Measurements from ENCODE around the gene IL36B. TPM values are rescaled to one million over a fixed set of nuclear protein-coding genes. Genes with fewer than 3 reads are reported as not detected.

IL36B gene
- total and polyA plus RNA-seq, 10 donors = not detected

DNA sequence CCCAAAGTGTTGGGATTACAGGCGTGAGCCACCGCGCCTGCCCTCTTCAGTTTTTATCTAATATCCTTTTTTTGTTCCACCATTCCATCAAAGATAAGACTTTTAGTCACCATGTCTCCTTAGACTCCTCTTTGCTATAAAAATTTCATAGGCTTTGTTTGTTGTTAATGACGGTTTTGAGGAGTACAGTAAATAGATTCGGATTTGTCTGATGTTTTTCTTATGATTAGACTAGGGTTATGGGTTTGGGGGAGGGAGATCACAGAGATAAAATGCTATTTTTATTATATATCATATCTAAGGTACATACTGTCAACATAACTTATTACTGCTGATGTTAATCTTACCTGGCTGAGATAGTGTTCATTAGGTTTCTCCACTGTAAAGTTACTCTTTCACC, 6.2 kb downstream of the IL36B start:
- no peak for DNase-seq
- Histone ChIP-seq H3K9me3 (peaks cover 0 to 15% (median 7%) of the 10 kb centered on the region in 8 donors), H3K27ac (no peak overlapping the region), H3K36me3 (no peaks in the 10 kb centered on the region), H3K27me3 (replicated peaks in 1 of 7) (peaks cover 0 to 15% (median 0%) of the 10 kb centered on the region in 7 donors), H3K4me3 (no peak overlapping the region), H3K4me1 (no peaks in the 10 kb centered on the region)
- intact Hi-C loops (cut with DNase I; ENCODE audit: low total_unique reads) = no loop called here
- TF ChIP-seq POLR2A (IDR thresholded peaks at IDR 0.05) = no peak
- no peak for TF ChIP-seq POLR2AphosphoS5 (IDR thresholded peaks at IDR 0.05)
- TF ChIP-seq, protein P1, sequence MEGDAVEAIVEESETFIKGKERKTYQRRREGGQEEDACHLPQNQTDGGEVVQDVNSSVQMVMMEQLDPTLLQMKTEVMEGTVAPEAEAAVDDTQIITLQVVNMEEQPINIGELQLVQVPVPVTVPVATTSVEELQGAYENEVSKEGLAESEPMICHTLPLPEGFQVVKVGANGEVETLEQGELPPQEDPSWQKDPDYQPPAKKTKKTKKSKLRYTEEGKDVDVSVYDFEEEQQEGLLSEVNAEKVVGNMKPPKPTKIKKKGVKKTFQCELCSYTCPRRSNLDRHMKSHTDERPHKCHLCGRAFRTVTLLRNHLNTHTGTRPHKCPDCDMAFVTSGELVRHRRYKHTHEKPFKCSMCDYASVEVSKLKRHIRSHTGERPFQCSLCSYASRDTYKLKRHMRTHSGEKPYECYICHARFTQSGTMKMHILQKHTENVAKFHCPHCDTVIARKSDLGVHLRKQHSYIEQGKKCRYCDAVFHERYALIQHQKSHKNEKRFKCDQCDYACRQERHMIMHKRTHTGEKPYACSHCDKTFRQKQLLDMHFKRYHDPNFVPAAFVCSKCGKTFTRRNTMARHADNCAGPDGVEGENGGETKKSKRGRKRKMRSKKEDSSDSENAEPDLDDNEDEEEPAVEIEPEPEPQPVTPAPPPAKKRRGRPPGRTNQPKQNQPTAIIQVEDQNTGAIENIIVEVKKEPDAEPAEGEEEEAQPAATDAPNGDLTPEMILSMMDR (IDR thresholded peaks at IDR 0.05 in 8 of 11, conservative IDR thresholded peaks at IDR 0.05 in 3 of 11) = no peak
- 87 to 94% (median 93%) methylated on average over 5 of the region's 5 CpGs for WGBS, 5 donors

DNA sequence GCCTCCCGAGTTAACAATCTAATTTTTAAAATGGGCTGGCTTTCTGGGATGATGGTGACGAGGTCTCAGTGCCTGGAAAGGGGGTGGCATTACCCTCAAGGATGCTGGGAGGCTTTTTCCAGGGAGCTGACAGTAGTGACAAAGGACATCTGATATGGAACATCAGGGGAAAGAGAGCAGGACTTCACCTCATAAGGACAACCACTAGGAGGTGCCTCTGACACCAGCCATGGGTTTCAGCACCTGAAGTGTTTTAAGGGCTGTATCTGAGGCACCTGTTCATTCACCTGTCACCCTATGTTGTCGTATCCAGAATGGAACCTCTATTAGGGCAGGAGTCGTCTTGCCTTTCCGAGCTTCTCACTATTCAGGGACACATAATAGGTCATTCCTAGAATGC, 10.8 kb downstream of the IL36B start:
- intact Hi-C loops (cut with DNase I; ENCODE audit: low total_unique reads) = no loop called here
- DNase-seq = no peak
- H3K9me3 ChIP-seq = no peaks in the 10 kb centered on the region
- no peak overlapping the region for H3K4me3 ChIP-seq
- WGBS, 5 donors = 64 to 74% (median 69%) methylated on average over 5 of the region's 5 CpGs
- no peaks in the 10 kb centered on the region for H3K36me3 ChIP-seq
- no peak overlapping the region for H3K27ac ChIP-seq
- TF ChIP-seq, protein P1 (IDR thresholded peaks at IDR 0.05 in 8 of 11, conservative IDR thresholded peaks at IDR 0.05 in 3 of 11) = no peak
- TF ChIP-seq POLR2A (IDR thresholded peaks at IDR 0.05) = no peak
- no peak for TF ChIP-seq POLR2AphosphoS5 (IDR thresholded peaks at IDR 0.05)
- no peaks in the 10 kb centered on the region for H3K4me1 ChIP-seq
- peaks cover 0 to 6% (median 0%) of the 10 kb centered on the region in 7 donors for H3K27me3 ChIP-seq (replicated peaks in 1 of 7)

DNA sequence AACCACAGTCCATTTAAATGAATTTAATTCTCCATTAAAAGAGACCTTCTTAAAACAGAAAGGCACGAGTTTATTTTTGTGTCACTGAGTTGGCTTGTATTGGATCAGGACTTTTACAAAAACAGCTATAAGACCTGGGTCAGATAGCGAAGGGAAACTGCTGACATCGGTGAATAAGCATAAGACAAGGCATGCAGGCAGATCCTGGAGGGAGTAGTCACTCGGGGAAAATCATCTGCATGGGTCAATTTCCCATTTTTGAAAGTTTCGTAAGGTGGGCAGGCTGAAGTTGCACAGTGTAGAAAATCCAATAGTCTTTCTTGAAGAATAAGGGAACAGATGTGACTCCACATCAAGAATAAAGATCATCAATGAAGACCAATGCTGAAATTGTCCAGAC, 12.9 kb downstream of the IL36B start:
- no peaks in the 10 kb centered on the region for H3K9me3 ChIP-seq
- no peak overlapping the region for H3K27ac ChIP-seq
- no peaks in the 10 kb centered on the region for H3K36me3 ChIP-seq
- H3K4me3 ChIP-seq = no peak overlapping the region
- 48 to 68% (median 55%) methylated on average over 5 of the region's 5 CpGs for WGBS, 5 donors
- no peaks in the 10 kb centered on the region for H3K4me1 ChIP-seq
- no peak for DNase-seq
- H3K27me3 ChIP-seq (replicated peaks in 1 of 7) = peaks cover 0 to 11% (median 0%) of the 10 kb centered on the region in 7 donors
- TF ChIP-seq, protein P1 (IDR thresholded peaks at IDR 0.05 in 8 of 11, conservative IDR thresholded peaks at IDR 0.05 in 3 of 11) = no peak
- TF ChIP-seq POLR2A (IDR thresholded peaks at IDR 0.05) (no peak), POLR2AphosphoS5 (IDR thresholded peaks at IDR 0.05) (no peak)
- intact Hi-C loops (cut with DNase I; ENCODE audit: low total_unique reads) = no loop called here

DNA sequence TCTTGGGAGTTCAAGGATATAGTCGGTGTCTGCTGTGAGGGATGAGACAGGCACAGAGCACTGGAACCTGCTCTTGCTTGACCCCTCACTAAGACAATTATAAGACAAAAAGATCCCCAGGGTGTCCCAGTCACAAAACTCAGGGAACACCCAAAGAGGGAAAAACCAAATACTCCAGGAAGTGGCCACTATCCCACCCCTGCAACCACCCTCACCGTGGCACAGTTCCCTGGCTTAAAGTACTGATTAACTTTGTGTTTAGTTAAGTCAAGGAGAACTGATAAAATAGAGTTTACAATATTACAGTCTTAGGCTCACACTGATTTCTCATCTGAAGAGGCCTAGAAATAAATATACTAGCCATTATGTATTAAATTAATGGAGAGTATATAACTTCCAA, 13.5 kb downstream of the IL36B start:
- 81 to 95% (median 87%) methylated on average over 2 of the region's 2 CpGs for WGBS, 5 donors
- Histone ChIP-seq H3K36me3 (no peaks in the 10 kb centered on the region), H3K27ac (no peak overlapping the region), H3K4me3 (no peak overlapping the region), H3K9me3 (no peaks in the 10 kb centered on the region), H3K4me1 (no peaks in the 10 kb centered on the region), H3K27me3 (replicated peaks in 1 of 7) (peaks cover 0 to 16% (median 0%) of the 10 kb centered on the region in 7 donors)
- TF ChIP-seq POLR2AphosphoS5 (IDR thresholded peaks at IDR 0.05) = no peak
- DNase-seq = no peak
- intact Hi-C loops (cut with DNase I; ENCODE audit: low total_unique reads) = no loop called here

DNA sequence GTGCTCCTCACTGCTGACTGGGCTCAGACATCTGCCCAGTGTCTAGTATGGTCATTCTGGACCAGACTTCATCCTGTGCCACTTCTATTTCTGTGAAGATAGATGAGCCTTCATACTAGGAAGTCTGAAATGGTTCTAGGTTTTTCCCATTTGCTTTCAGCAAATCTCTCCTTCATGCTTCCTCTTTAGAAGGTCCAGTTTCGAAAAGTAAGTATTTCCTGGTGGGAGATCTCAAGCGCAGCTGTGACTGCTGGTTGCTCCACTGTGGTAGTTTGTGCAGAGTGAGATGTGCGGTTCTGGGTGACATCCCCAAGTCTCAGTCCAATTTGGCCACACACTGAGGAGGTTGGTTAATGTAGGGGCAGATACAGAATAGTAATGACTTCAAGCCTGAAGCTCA, 14.4 kb downstream of the IL36B start:
- TF ChIP-seq, protein P1 (IDR thresholded peaks at IDR 0.05 in 8 of 11, conservative IDR thresholded peaks at IDR 0.05 in 3 of 11) = no peak
- no peak for TF ChIP-seq POLR2AphosphoS5 (IDR thresholded peaks at IDR 0.05)
- no peak for TF ChIP-seq POLR2A (IDR thresholded peaks at IDR 0.05)

More for the DNA sequence above, 14.4 kb downstream of the IL36B start:
- Histone ChIP-seq H3K36me3 (no peaks in the 10 kb centered on the region), H3K27me3 (replicated peaks in 1 of 7) (peaks cover 0 to 18% (median 0%) of the 10 kb centered on the region in 7 donors), H3K9me3 (no peaks in the 10 kb centered on the region), H3K27ac (no peak overlapping the region), H3K4me3 (no peak overlapping the region), H3K4me1 (no peaks in the 10 kb centered on the region)
- WGBS, 5 donors = 61 to 87% (median 74%) methylated on average over 3 of the region's 3 CpGs
- no peak for DNase-seq
- intact Hi-C loops (cut with DNase I; ENCODE audit: low total_unique reads) = no loop called here

Measured in spleen (tissue), 11 donors.